Activated CD4-positive, alpha-beta T cell treated with anti-CD3 and anti-CD28 coated beads for 1 hour (primary cell): ENCODE results near the gene EPS8L3.
"Not testable (repeated sequence)": the region's sequence is repeated elsewhere in the genome, so short reads cannot be mapped to it uniquely, and the experiment has no call there.

ENCODE experiments used
- DNase-seq: peaks from one replicate; pipeline ENCODE4 v3.0.0-alpha.2; 2020

EPS8L3 gene

DNA sequence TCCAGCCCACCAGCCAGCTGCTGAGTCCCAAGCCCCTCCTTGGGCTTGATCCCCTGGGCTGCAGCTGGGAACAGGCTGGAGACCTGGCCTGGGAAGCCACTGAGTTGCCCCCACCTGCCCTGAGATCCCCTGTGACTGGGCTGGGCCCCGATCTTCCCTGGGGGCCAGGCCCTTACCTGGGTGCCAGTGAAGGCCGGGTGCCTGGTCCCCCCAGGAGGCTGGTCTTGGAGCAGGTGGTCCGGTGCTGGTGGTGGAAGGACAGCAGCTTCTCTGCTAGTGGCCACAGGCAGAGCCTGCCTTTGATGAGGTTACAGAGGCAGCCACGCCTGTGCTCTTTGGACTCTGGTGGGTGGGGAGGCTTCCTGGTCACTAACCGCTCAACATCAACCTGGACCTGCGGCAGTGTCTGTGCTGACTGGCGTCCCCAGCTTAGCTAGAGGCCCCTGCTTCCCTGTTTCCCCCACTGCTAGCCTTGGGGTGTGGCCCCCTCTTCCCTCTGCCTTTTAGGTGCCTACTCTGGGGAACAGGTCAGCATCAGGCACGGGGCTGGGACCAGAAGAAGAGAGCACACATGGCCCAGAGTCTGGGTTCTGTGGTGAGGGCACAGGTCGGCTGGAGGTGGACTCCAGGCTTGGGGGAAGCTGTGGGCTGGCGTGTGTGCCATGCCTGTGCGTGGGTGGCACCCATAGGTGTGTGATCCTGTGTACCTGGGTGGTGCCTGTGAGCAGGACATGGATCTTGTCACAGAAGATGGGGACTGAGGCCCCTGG is at the start of gene EPS8L3:
EPS8L3 (minus strand) TSS at position 278 of the 770 bp plus-strand sequence. CDS start 2,174 bp downstream, outside the sequence.
- DNase-seq, result no peak

DNA sequence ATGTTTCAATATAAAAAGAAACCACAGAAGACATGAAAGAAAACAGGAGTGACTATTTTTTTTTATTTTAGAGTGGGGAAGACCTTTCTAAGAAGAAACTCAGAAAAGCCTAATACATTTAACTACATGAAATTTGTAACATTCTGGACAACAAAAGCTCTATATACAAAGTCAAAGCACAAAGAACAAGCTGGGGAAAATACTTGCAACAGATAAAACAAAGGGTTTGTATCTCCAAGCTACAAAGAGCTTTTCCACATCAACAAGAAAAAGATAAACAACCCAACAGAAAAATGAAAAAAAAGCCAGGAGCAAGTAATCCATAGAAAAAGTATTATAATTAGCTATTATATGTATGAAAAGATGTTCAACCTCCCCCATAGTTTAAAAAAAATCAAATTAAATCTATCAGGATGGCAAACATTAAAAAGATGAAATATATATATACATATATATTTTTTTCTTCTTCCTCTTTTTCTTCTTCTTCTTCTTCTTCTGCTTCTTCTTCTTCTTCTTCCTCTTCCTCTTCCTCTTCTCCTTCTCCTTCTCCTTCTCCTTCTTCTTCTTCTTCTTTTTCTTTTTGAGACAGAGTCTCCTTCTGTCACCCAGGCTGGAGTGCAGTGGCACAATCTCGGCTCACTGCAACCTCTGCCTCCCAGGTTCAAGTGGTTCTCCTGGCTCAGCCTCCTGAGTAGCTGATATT is 49.1 kb upstream of the EPS8L3 start:
- no peak for DNase-seq

DNA sequence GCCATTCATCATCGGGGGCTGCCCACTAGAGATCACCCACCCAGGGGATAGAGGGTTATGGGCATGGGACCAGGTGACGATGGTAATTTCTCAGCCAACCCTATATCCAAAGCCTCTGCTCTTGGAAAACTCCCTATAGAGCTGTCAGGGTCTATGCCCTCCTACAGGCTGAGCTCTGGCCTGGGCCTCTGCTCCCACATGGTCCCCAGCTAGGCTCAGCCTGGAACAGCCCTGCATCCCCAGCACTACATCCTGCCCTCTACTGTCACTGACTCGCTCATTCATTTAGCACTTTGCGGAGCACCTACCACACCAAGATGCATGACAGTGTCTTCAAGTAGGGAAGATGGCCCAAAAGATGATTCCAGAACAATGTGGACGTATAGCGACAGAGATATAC is 45.0 kb upstream of the EPS8L3 start:
- no peak for DNase-seq

GRCh38 chr1:109807822-109808680 is 44.3 kb upstream of the EPS8L3 start:
- no peak for DNase-seq

GRCh38 chr1:109807402-109807801 is 43.7 kb upstream of the EPS8L3 start:
- DNase-seq, result no peak

- no peak for DNase-seq
Observed at GRCh38 chr1:109806733-109807400, 43.1 kb upstream of the EPS8L3 start.

- no peak for DNase-seq
Observed at GRCh38 chr1:109805486-109806165, 41.9 kb upstream of the EPS8L3 start.

DNA sequence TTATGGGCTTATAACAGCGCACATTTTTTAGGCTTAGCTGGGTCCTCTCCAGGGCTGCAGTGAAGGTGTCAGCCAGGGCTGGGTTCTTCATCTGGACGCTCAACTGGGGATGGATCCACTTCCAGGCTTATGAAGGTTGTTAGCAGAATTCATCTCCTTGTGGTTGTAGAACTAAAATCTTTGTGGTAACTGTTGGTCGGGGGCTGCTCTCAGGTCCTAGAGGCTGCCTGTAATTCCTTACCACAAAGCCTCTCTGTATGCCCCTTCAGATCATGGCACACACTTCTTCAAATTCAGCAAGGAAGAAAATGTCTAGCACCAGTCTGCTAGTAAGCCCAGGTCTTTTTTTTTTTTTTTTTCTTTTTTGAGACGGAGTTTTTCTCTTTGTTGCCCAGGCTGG is 40.9 kb upstream of the EPS8L3 start:
- no peak for DNase-seq

DNA sequence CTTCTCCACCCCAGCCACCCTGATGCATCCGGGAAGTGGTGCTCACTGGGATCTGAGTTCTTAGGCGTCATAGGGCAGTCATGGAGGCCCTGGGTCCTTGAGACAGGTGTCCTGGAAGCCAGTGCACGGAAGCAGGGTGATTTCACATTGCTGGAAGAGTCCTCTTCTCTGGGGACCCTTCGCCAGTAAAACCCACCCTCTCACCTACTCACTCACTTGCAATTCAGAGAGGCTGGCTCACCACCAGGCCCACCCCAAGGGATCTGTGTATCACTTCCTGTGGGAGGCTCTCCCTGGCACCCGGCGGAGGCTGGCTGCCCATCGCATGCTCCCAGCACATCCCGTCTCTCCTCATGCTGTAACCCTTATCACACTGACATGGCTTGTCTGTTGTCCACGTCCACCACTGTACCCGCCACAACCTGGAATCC is 40.2 kb upstream of the EPS8L3 start:
- DNase-seq, result no peak

- no peak for DNase-seq
Observed at GRCh38 chr1:109802901-109803561, 39.3 kb upstream of the EPS8L3 start.

- DNase-seq, result no peak
Observed at GRCh38 chr1:109802136-109802900, 38.6 kb upstream of the EPS8L3 start.

DNA sequence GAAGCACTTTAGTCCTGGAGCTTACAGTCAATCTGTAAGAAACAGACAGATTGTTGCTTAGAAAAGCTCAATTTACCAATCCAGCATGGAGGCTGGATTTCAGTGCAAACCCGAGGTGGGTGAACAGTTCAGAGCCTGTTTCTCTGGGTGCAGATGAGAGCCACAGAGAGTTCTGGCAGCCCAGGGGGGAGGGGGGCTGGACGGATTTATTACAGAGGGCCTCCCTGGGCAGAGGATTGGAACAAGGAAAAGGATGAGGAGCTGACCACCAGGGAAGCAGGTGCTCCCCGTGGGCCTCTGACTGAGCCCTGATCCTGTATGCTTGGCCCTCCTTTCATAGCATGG is 38.0 kb upstream of the EPS8L3 start:
- DNase-seq, result no peak

GRCh38 chr1:109800291-109800690 is 36.6 kb upstream of the EPS8L3 start:
- no peak for DNase-seq

GRCh38 chr1:109799445-109799844 is 35.7 kb upstream of the EPS8L3 start:
- DNase-seq, result no peak

GRCh38 chr1:109797303-109797595 is 33.5 kb upstream of the EPS8L3 start:
- not testable (repeated sequence) for DNase-seq

DNA sequence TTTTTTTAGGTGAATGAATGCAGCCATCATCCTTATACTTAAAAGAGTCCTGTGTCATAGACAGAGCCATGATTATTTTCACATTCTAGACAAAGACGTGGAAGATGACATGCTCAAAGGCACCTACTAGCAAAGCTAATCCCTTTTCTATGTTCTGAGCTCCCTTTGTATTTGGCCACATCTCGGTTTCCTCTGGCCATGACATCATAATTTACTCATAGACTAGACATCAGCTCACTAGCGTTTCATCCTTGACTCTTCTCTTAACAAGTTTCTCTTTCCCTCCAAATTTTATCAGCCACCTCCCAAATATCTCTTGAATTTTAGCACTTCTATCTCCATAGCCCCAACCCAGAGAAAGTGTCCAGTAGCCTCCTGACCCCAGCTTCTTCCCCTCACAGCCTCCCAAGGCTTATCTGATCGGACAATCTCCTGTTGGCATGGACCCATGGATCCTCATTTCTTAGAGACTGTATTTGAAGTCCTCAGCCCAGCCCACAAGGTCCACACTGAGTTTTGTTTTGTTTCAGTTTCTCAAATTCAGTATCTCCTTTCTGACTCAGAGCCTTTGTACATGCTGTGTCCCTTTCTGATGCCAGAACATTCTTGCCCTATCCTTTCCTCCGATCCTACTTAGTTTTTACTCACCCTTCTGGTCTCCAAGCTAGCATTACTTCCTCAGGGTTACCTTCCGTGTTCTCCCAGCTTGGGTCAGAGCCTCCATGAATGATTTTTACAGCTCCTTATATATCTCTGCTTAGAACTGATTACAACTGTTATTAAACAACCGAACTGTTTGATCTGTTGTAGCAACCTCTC is 33.0 kb upstream of the EPS8L3 start:
- DNase-seq, result no peak

DNA sequence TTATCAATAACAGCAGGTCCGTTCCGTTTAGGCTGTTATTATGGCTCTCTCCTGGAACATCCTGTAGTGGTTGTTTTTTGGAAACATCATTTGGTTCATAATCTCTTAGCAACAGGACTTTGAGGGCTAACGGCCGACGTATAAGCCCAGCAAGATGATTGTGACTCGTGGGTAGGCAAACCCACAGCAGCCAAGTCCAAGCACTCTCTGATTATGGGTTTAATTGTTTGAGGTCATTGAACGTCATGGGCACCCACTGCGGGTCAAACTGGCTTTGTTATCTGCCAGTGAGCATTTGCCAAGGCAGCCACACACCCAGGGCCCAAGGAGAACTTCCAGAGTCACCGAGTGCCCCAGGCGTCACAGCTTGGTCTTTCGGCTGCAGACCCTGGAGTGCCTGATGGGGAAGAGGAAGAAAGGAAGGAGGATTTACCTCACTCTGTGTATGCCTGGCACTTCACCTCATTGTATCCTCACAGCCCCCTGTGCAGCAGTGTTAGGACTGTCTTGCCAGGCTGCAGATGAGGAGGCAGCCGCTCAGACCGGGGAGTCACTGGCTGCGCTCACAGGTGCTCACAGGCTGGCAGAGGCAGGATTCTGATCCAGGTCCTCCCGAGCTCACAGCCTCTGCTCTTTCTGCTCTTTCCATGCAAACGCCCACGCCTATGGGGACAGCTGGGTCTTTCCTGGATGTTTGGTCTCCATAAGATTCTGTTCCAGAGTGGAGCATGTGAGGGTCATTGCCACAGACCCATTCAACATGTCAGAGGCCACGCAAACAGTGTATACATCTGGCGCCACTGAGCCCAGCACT is 30.8 kb upstream of the EPS8L3 start:
- no peak for DNase-seq

DNA sequence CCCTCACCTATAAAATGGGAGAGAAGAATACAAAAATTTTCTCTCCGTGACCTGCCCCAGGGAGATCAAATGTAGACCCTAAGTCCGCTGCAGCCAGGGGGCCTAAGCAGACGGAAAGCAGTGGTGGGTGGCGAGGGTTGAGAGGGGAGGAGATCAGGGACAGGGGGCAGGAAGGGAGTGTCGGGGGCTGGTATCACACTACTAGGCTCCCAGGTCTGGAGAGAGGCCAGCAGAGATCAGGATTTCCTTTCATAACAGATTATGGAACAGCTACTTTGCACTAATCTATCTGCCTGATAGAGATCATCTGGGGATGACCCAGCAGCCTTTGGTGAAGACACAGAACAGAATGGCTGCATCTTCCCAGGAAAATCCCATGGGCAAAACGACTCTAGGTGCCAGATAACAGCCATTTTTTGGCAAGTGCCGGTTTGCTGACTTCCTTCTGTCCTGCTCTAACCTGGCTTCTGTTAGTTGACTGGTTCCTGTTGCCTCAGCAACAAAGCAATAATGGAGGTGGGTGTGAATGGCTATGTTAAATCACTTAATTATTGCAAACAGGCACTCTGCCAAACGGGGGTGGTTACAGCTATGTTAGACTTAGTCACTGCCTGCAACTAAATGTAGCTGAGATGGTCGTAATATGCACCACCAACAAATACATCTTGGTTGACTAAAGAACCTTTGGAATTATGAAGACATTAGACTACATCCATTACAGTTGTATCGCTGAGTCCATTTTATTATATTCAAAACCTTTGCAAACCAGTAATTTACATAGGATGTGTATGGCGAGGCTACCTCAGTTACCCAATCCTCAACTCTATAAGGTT is 30.0 kb upstream of the EPS8L3 start:
- DNase-seq, result no peak
